Measurements from ENCODE around the gene E2F6. TPM values are rescaled to one million over a fixed set of nuclear protein-coding genes. Genes with fewer than 3 reads are reported as not detected.
A peak's percentile ranks its signal among the peaks of the same experiment; 100 is the strongest.

E2F6 gene
- total RNA-seq, 1 experiment from 2014 or later: 21.8 TPM

DNA sequence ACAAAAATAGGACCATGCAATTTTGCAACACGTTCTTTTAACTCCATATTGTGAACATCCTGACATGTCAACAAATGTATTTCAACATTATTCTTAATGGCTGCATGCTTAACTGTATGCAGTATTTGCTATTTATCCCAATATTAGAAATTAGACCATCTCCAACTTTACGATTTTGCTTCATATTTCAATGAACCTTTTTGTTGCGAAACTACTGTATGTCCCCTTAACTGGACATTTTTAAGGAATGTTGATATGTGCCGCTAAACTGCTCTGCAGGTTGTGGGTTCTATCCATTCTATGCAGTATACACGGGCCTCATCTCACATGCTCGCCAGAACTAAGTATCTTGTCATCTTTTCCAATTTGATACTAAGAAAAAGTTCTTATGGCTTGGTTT lies 11.1 kb downstream of the E2F6 start:
- Histone ChIP-seq H4K5ac (ENCODE audit: insufficient read length, low read depth, low read length) (no peak overlapping the region), H3K27ac (ENCODE audit: insufficient read length, low read depth, low read length) (no peak overlapping the region), H2BK20ac (ENCODE audit: low read depth, low read length, poor library complexity, severe bottlenecking) (no peak overlapping the region), H4K20me1 (ENCODE audit: control insufficient read depth, insufficient read depth, insufficient read length) (no peaks in the 10 kb centered on the region), H3K79me2 (ENCODE audit: insufficient read depth, low read length) (peaks cover 10% of the 10 kb centered on the region; the same call in 1 of the 2 replicates), H2AFZ (ENCODE audit: low read length) (no peak overlapping the region), H2BK5ac (ENCODE audit: insufficient read length, low read length) (no peak overlapping the region), H3K4me2 (ENCODE audit: insufficient read depth, insufficient read length, low read length) (no peak overlapping the region), H3K56ac (ENCODE audit: insufficient read length, low read depth, low read length) (no peak overlapping the region), H3K79me1 (ENCODE audit: insufficient read depth, low read depth, low read length, poor library complexity, severe bottlenecking) (no peaks in the 10 kb centered on the region), H3K27me3 (ENCODE audit: insufficient read depth, low read length) (no peaks in the 10 kb centered on the region), H2BK120ac (ENCODE audit: low read depth, low read length, poor library complexity, severe bottlenecking) (no peak overlapping the region), H3K9me3 (ENCODE audit: control insufficient read depth, low read depth, low read length) (no peaks in the 10 kb centered on the region), H3K14ac (ENCODE audit: insufficient read depth, low read length) (no peak overlapping the region), H3K18ac (ENCODE audit: insufficient read length, low read depth, low read length) (no peak overlapping the region), H4K91ac (ENCODE audit: insufficient read length, low read depth, low read length) (no peak overlapping the region), H4K8ac (replicated peaks; ENCODE audit: insufficient read length, low read depth, low read length) (no peak overlapping the region), H3T11ph (ENCODE audit: low read length) (no peak overlapping the region), H3K9ac (ENCODE audit: extremely low read depth, insufficient read length, low read length) (no peak overlapping the region), H3K4ac (ENCODE audit: low read depth, low read length) (no peak overlapping the region), H2AK5ac (ENCODE audit: insufficient read length, low read length) (no peak overlapping the region), H3K23me2 (ENCODE audit: insufficient read length, low read depth, low read length, poor library complexity, severe bottlenecking) (no peaks in the 10 kb centered on the region), H3K4me1 (ENCODE audit: insufficient read depth, low read length) (no peaks in the 10 kb centered on the region; the same call in 1 of the 2 replicates), H2BK12ac (ENCODE audit: insufficient read length, low read depth, low read length) (no peak overlapping the region), H2BK15ac (ENCODE audit: low read depth, low read length) (no peak overlapping the region), H3K23ac (ENCODE audit: insufficient read length, low read depth, low read length) (no peak overlapping the region)
- Mint-ChIP-seq H3K27me3 (ENCODE audit: low read depth) (no peaks in the 10 kb centered on the region), H3K4me1 (peaks cover 17 to 19% of the 10 kb centered on the region in 2 experiments), H3K9me3 (no peaks in the 10 kb centered on the region), H3K27ac (peak overlapping the region in 1 of 3 experiments; percentile 53; a peak in 1 of 7 replicates), H3K36me3 (ENCODE audit: insufficient read depth in 1 of 3, low read depth in 3 of 3) (peaks cover 5 to 38% (median 31%) of the 10 kb centered on the region in 3 experiments; a peak in 5 of 7 replicates), H3K4me3 (no peak overlapping the region)
- TF ChIP-seq, protein P1, sequence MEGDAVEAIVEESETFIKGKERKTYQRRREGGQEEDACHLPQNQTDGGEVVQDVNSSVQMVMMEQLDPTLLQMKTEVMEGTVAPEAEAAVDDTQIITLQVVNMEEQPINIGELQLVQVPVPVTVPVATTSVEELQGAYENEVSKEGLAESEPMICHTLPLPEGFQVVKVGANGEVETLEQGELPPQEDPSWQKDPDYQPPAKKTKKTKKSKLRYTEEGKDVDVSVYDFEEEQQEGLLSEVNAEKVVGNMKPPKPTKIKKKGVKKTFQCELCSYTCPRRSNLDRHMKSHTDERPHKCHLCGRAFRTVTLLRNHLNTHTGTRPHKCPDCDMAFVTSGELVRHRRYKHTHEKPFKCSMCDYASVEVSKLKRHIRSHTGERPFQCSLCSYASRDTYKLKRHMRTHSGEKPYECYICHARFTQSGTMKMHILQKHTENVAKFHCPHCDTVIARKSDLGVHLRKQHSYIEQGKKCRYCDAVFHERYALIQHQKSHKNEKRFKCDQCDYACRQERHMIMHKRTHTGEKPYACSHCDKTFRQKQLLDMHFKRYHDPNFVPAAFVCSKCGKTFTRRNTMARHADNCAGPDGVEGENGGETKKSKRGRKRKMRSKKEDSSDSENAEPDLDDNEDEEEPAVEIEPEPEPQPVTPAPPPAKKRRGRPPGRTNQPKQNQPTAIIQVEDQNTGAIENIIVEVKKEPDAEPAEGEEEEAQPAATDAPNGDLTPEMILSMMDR (conservative IDR thresholded peaks at IDR 0.05): no peak
- WGBS (ENCODE audit: extremely low coverage, insufficient read length, low lambda C conversion rate): no CpG with 5 or more reads among the region's 6 CpGs
- DNase-seq: no peak

All from H9 (cell line).